ENCODE measurements around the gene RPL22.

Gene RPL22

DNA sequence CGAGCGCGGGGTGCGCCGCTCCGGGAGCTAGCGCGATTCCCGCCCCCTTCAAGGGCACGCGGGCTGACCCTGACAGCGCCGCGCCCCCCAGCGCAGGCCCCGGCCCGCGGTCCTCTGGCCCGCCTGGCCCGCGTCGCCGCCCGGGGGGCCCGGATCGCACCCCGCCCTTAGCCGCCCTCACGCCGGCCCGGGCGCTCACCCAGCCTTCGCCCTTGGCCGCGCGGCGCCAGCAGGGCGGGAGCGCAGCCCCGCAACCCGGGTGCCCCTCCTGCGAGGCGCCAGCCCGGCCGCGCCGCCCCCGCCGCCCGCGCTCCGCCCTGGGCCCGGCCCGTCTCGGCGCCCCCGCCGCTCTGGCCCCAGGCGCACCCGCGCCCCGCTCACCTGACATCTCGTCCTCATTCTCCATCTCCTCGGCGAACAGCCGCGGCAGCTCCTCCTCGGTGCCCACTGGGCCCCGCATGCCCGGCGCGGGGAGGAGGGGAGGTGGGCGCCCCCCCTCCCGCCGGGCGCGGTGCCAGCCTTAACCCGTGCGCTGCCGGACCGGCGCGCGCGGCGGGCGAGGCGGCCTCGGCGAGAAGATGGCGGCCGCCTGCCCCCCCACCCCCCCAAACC is 19.7 kb downstream of the RPL22 start:
- no peak for DNase-seq (ENCODE audit: low spot score)
- in situ Hi-C loops (cut with MboI; ENCODE audit: low pct_unique_long_range_greater_than_20kb, low sequenced_read_pairs, unreplicated experiment) = no loop called here
- TF ChIP-seq, protein P1, sequence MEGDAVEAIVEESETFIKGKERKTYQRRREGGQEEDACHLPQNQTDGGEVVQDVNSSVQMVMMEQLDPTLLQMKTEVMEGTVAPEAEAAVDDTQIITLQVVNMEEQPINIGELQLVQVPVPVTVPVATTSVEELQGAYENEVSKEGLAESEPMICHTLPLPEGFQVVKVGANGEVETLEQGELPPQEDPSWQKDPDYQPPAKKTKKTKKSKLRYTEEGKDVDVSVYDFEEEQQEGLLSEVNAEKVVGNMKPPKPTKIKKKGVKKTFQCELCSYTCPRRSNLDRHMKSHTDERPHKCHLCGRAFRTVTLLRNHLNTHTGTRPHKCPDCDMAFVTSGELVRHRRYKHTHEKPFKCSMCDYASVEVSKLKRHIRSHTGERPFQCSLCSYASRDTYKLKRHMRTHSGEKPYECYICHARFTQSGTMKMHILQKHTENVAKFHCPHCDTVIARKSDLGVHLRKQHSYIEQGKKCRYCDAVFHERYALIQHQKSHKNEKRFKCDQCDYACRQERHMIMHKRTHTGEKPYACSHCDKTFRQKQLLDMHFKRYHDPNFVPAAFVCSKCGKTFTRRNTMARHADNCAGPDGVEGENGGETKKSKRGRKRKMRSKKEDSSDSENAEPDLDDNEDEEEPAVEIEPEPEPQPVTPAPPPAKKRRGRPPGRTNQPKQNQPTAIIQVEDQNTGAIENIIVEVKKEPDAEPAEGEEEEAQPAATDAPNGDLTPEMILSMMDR (IDR thresholded peaks at IDR 0.05; ENCODE audit: extremely low read depth, insufficient read depth, missing control alignments) = no peak

DNA sequence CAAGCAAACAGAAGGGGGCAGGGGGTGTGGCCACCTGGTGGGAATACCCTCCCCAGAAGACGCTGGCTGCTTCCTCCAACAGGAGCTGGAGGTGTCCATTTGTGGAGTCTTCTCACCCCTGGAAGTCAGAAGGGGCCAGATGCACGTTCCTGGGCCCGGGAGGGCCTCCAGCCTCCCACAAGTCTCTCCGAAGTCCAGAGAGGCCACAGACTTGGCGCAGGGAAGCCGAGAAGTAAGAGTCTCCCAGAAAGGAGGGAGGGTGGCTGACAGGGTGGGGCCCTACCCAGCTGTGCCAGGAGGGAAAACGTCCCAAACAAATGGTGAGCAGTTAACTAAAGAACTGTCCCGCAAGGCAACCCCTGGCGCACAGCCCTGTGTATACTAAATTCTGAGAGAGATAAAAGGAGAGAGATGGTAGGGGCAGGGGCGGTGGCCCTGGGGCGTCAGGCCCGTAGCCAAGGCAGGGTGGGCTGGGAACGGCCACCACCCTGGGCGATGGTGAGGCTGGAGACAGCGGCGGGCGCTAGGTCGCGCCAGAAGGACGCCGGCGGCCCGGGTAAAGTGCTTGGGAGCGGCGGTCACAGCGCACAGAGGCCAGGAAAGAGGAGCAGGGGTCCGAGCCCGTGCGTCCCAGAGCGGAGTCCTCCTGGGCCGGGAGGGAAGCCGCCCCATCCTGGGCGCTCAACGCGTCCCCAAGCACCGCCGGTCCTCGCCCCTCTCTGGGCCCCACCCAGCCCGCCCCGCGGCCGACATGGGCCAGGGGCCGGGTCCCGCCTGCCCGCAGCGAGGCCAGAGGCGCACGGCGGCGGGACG is 20.4 kb downstream of the RPL22 start:
- no peak for DNase-seq (ENCODE audit: low spot score)
- in situ Hi-C loops (cut with MboI; ENCODE audit: low pct_unique_long_range_greater_than_20kb, low sequenced_read_pairs, unreplicated experiment) = no loop called here
- TF ChIP-seq, protein P1 (IDR thresholded peaks at IDR 0.05; ENCODE audit: extremely low read depth, insufficient read depth, missing control alignments) = no peak

DNA sequence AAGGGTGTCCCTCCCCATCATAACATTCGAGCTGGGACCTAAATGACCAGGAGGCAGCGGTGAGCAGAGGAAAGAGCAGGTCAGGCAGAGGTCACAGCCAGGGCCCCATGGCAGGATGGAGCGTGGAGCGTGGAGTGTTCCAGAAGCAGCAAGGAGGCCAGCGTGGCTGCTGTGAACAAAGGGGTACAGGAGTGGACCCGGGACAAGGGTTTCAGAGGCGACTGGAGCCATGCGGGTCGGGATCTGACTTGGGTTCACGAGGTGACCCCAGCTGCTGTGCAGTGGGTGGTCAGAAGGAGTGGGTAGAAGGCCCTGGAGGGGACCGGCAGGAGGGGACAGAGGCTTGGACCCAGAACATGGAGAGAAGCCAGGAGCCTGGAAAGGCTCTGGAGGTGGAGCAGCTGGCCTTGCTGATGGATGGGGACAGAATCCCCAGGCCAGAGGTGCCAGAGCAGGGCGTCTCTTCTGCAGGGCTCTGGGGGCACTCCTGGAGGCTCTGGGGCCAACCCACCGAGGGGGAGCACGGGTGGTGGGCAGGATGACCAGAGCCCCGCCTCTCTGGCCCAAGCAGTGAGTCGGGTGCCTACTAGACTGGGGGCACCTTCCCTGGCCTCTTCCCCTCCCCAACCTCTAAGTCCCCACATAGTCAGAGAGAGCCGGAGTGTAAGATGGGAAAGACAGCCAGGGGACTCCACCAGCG is 21.6 kb downstream of the RPL22 start:
- in situ Hi-C loops (cut with MboI; ENCODE audit: low pct_unique_long_range_greater_than_20kb, low sequenced_read_pairs, unreplicated experiment) = no loop called here
- TF ChIP-seq, protein P1 (IDR thresholded peaks at IDR 0.05; ENCODE audit: extremely low read depth, insufficient read depth, missing control alignments) = no peak
- DNase-seq (ENCODE audit: low spot score) = no peak

DNA sequence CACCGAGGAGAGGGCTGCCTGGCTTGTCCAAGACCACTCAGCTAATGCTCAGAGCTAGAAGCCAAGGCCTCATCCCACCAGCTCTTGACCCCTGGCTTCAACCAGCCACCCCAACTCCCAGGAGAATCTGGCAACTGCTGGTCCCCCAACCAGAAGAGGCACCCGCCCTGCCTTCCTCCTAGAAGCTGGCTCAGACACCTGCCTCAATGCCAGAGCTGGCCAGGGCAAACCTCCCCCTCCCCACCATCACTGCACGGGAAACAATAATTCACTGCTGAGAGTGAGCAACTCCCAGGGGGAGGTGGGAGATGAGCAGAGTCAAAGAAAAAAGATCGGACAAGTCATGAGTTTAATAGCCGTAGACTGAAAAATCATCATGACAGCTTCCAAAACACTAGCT is 22.6 kb downstream of the RPL22 start:
- TF ChIP-seq, protein P1 (IDR thresholded peaks at IDR 0.05; ENCODE audit: extremely low read depth, insufficient read depth, missing control alignments) = no peak
- no peak for DNase-seq (ENCODE audit: low spot score)
- in situ Hi-C loops (cut with MboI; ENCODE audit: low pct_unique_long_range_greater_than_20kb, low sequenced_read_pairs, unreplicated experiment) = no loop called here

GRCh38 chr1:6175411-6175828 is 24.0 kb downstream of the RPL22 start:
- in situ Hi-C loops (cut with MboI; ENCODE audit: low pct_unique_long_range_greater_than_20kb, low sequenced_read_pairs, unreplicated experiment) = no loop called here
- TF ChIP-seq, protein P1 (IDR thresholded peaks at IDR 0.05; ENCODE audit: extremely low read depth, insufficient read depth, missing control alignments) = no peak
- DNase-seq (ENCODE audit: low spot score) = no peak

DNA sequence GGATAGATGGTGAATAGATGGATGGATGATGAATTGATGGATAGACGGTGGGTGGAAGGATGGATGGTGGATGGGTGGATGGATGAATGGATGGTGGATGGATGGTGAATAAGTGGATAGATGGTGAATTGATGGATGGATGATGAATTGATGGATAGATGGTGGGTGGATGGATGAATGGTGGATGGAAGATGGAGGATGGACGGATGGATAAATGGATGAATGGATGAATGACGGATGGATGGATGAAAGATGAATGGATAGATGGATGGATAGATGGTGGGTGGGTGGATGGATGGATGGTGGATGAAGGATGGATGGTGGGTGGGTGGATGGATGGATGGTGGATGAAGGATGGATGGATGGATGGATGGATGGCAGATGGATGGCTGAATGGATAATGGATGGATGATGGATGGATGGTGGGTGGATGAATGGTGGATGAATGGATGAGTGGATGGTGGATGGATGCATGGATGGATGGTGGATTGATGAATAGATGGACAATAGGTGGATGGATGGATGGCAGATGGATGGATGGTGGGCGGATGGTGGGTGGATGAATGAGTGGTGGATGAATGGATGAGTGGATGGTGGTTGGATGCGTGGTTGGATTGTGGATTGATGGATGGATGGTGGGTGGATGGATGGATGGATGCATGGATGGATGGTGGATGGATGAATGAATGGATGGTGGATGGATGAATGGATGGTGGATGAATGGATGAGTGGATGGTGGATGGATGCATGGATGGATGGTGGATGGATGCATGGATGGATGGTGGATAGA is 24.6 kb downstream of the RPL22 start:
- TF ChIP-seq, protein P1 (IDR thresholded peaks at IDR 0.05; ENCODE audit: extremely low read depth, insufficient read depth, missing control alignments) = no peak
- in situ Hi-C loops (cut with MboI; ENCODE audit: low pct_unique_long_range_greater_than_20kb, low sequenced_read_pairs, unreplicated experiment) = no loop called here
- DNase-seq (ENCODE audit: low spot score) = no peak

Data from GM13977 (cell line).